Measurements from ENCODE around the gene FOSL1. TPM values are rescaled to one million over a fixed set of nuclear protein-coding genes. Genes with fewer than 3 reads are reported as not detected.

Gene FOSL1
- total RNA-seq, 1 experiment from 2014 or later = 33.7 TPM

- H3T11ph ChIP-seq (ENCODE audit: low read length) = no peak overlapping the region
- no CpG with 5 or more reads among the region's 10 CpGs for WGBS (ENCODE audit: extremely low coverage, insufficient read length, low lambda C conversion rate)
- Mint-ChIP-seq H3K27me3 (ENCODE audit: low read depth) (peaks cover 14% of the 10 kb centered on the region), H3K36me3 (ENCODE audit: insufficient read depth in 1 of 3, low read depth in 3 of 3) (no peaks in the 10 kb centered on the region), H3K27ac (no peak overlapping the region), H3K9me3 (no peaks in the 10 kb centered on the region), H3K4me1 (peaks cover 3 to 4% of the 10 kb centered on the region in 2 experiments; a peak in 2 of 4 replicates), H3K4me3 (no peak overlapping the region)
- H3K27ac ChIP-seq (ENCODE audit: insufficient read length, low read depth, low read length) = no peak overlapping the region
- no peak overlapping the region for H3K18ac ChIP-seq (ENCODE audit: insufficient read length, low read depth, low read length)
- no peak overlapping the region for H2BK120ac ChIP-seq (ENCODE audit: low read depth, low read length, poor library complexity, severe bottlenecking)
- H3K23ac ChIP-seq (ENCODE audit: insufficient read length, low read depth, low read length) = no peak overlapping the region
- no peak overlapping the region for H2BK15ac ChIP-seq (ENCODE audit: low read depth, low read length)
- no peak overlapping the region for H3K4me2 ChIP-seq (ENCODE audit: insufficient read depth, insufficient read length, low read length)
- H2BK5ac ChIP-seq (ENCODE audit: insufficient read length, low read length) = no peak overlapping the region
- no peak overlapping the region for H2AK5ac ChIP-seq (ENCODE audit: insufficient read length, low read length)
- H2BK20ac ChIP-seq (ENCODE audit: low read depth, low read length, poor library complexity, severe bottlenecking) = no peak overlapping the region
- H3K4me1 ChIP-seq (ENCODE audit: insufficient read depth, low read length) = no peaks in the 10 kb centered on the region
- DNase-seq = no peak
- H3K9me3 ChIP-seq (ENCODE audit: control insufficient read depth, low read depth, low read length) = no peaks in the 10 kb centered on the region
- no peak overlapping the region for H2BK12ac ChIP-seq (ENCODE audit: insufficient read length, low read depth, low read length)
- H3K9ac ChIP-seq (ENCODE audit: extremely low read depth, insufficient read length, low read length) = no peak overlapping the region
- no peaks in the 10 kb centered on the region for H3K79me1 ChIP-seq (ENCODE audit: insufficient read depth, low read depth, low read length, poor library complexity, severe bottlenecking)
- no peak overlapping the region for H4K8ac ChIP-seq (replicated peaks; ENCODE audit: insufficient read length, low read depth, low read length)
- H3K4ac ChIP-seq (ENCODE audit: low read depth, low read length) = no peak overlapping the region
- TF ChIP-seq CTCF (conservative IDR thresholded peaks at IDR 0.05) = no peak
- no peak overlapping the region for H3K14ac ChIP-seq (ENCODE audit: insufficient read depth, low read length)
- no peaks in the 10 kb centered on the region for H3K23me2 ChIP-seq (ENCODE audit: insufficient read length, low read depth, low read length, poor library complexity, severe bottlenecking)
- no peaks in the 10 kb centered on the region for H3K27me3 ChIP-seq (ENCODE audit: insufficient read depth, low read length)
- no peaks in the 10 kb centered on the region for H4K20me1 ChIP-seq (ENCODE audit: control insufficient read depth, insufficient read depth, insufficient read length)
- H4K91ac ChIP-seq (ENCODE audit: insufficient read length, low read depth, low read length) = no peak overlapping the region
- H3K79me2 ChIP-seq (ENCODE audit: insufficient read depth, low read length) = no peaks in the 10 kb centered on the region
- H3K56ac ChIP-seq (ENCODE audit: insufficient read length, low read depth, low read length) = no peak overlapping the region
- H4K5ac ChIP-seq (ENCODE audit: insufficient read length, low read depth, low read length) = no peak overlapping the region
- H2AFZ ChIP-seq (ENCODE audit: low read length) = no peak overlapping the region
These were observed 55.8 kb downstream of the FOSL1 start for GRCh38 chr11:65844231-65844872.

Measured in H9 (cell line).